ENCODE data around the gene DNASE1. TPM values are rescaled to one million over a fixed set of nuclear protein-coding genes. Genes with fewer than 3 reads are reported as not detected.

The DNASE1 gene
- polyA plus RNA-seq, 3 donors = 3.3 to 6.0 (median 4.7) TPM

GRCh38 chr16:3638916-3639644 is 15.4 kb upstream of the DNASE1 start:
- WGBS, 3 donors = 83 to 95% (median 92%) methylated on average over 13 of the region's 13 CpGs
- H3K27ac ChIP-seq (ENCODE audit: low read depth, low read length) = no peak overlapping the region

- no peak overlapping the region for H3K27ac ChIP-seq (ENCODE audit: low read depth, low read length)
- 91 to 97% (median 93%) methylated on average over 3 of the region's 3 CpGs for WGBS, 3 donors
Observed at GRCh38 chr16:3640207-3640606, 14.3 kb upstream of the DNASE1 start.

GRCh38 chr16:3640632-3641501 is 13.6 kb upstream of the DNASE1 start:
- WGBS, 3 donors = 95 to 97% (median 96%) methylated on average over 16 to 17 of the region's 17 CpGs
- H3K27ac ChIP-seq (ENCODE audit: low read depth, low read length) = no peak overlapping the region

GRCh38 chr16:3641801-3642396 is 12.6 kb upstream of the DNASE1 start:
- 89 to 96% (median 93%) methylated on average over 9 of the region's 9 CpGs for WGBS, 3 donors
- H3K27ac ChIP-seq (ENCODE audit: low read depth, low read length) = no peak overlapping the region

- no peak overlapping the region for H3K27ac ChIP-seq (ENCODE audit: low read depth, low read length)
- WGBS, 3 donors = 68 to 79% (median 79%) methylated on average over 21 of the region's 21 CpGs
Observed at GRCh38 chr16:3642397-3643094, 11.9 kb upstream of the DNASE1 start.

GRCh38 chr16:3643095-3643730 is 11.3 kb upstream of the DNASE1 start:
- WGBS, 3 donors = 84 to 91% (median 91%) methylated on average over 13 to 14 of the region's 14 CpGs
- H3K27ac ChIP-seq (ENCODE audit: low read depth, low read length) = no peak overlapping the region

- 82 to 87% (median 85%) methylated on average over 6 of the region's 6 CpGs for WGBS, 3 donors
- no peak overlapping the region for H3K27ac ChIP-seq (ENCODE audit: low read depth, low read length)
Observed at GRCh38 chr16:3645108-3645503, 9.4 kb upstream of the DNASE1 start.

GRCh38 chr16:3645504-3646347 is 8.8 kb upstream of the DNASE1 start:
- H3K27ac ChIP-seq (ENCODE audit: low read depth, low read length) = no peak overlapping the region
- WGBS, 3 donors = 80 to 86% (median 81%) methylated on average over 19 of the region's 19 CpGs

GRCh38 chr16:3646348-3646920 is 8.1 kb upstream of the DNASE1 start:
- no peak overlapping the region for H3K27ac ChIP-seq (ENCODE audit: low read depth, low read length)
- 66 to 90% (median 83%) methylated on average over 15 of the region's 15 CpGs for WGBS, 3 donors

- no peak overlapping the region for H3K27ac ChIP-seq (ENCODE audit: low read depth, low read length)
- WGBS, 3 donors = 89 to 91% (median 90%) methylated on average over 13 of the region's 13 CpGs
Observed at GRCh38 chr16:3650631-3651265, 3.7 kb upstream of the DNASE1 start.

GRCh38 chr16:3651461-3652372 is 2.8 kb upstream of the DNASE1 start:
- H3K27ac ChIP-seq (ENCODE audit: low read depth, low read length) = no peak overlapping the region
- 76 to 86% (median 80%) methylated on average over 18 of the region's 18 CpGs for WGBS, 3 donors

GRCh38 chr16:3652373-3653195 is 1.9 kb upstream of the DNASE1 start:
- H3K27ac ChIP-seq (ENCODE audit: low read depth, low read length) = no peak overlapping the region
- 56 to 84% (median 78%) methylated on average over 14 of the region's 14 CpGs for WGBS, 3 donors

GRCh38 chr16:3655030-3655395 is 522 bp downstream of the DNASE1 start:
- H3K27ac ChIP-seq (ENCODE audit: low read depth, low read length) = no peak overlapping the region

GRCh38 chr16:3655396-3656159 is 1.1 kb downstream of the DNASE1 start:
- 44 to 93% (median 92%) methylated on average over 21 of the region's 21 CpGs for WGBS, 3 donors
- no peak overlapping the region for H3K27ac ChIP-seq (ENCODE audit: low read depth, low read length)

More at GRCh38 chr16:3655030-3655395, 522 bp downstream of the DNASE1 start:
- 47 to 90% (median 89%) methylated on average over 12 of the region's 12 CpGs for WGBS, 3 donors
